ENCODE measurements around the gene KRT33A. TPM values are rescaled to one million over a fixed set of nuclear protein-coding genes. Genes with fewer than 3 reads are reported as not detected.

The KRT33A gene
- total RNA-seq (2022; extraction: Qiagen RNA extraction), result not detected in 5 replicates

DNA sequence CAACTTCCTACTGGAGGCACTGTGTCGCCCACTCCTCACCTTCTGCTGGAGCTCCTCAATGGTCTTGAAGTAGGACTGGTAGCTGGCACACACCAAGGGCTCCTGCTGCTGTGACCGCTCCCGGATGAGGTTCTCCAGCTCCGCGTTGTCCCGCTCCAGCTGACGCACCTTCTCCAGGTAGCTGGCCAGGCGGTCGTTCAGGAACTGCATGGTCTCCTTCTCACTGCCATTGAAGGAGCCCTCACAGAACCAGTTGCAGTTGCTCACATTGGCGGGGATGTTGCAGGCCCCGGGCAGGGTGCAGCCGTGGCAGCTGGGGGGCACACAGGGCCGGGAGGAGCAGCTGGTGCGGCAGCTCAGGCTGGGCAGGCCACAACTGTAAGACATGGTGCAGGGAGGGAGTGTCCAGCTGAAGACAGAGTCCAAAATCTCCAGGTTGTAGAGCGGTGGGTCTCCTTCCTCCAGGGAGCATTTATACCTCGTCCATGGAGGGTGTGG, at the start of gene KRT33A:
KRT33A (minus strand) TSS at position 448 of the 498 bp plus-strand sequence; CDS start at position 387, 61 bp downstream.

DNA sequence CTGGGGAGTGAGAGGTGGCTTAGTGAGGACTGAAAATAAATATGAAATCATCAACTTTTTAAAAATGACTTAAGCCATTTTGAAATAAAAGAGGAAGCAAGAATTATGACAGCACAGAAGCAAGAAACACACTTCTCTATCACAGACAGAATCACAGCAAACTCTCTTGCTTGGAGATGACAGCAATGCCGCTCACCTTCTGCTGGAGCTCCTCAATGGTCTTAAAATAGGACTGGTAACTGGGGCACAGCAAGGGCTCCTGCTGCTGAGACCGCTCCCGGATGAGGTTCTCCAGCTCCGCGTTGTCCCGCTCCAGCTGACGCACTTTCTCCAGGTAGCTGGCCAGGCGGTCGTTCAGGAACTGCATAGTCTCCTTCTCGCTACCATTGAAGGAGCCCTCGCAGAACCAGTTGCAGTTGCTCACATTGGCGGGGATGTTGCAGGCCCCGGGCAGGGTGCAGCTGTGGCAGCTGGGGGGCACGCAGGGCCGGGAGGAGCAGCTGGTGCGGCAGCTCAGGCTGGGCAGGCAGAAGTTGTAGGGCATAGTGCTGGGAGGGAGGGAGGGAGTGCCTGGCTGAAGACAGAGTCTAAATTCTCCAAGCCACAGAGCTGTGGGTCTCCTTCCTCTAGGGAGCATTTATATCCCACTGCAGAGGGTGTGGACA, 46.5 kb upstream of the KRT33A start, which contains the start of gene KRT31:
KRT31 (minus strand) TSS at position 613 of the 665 bp plus-strand sequence; CDS start at position 544, 69 bp downstream.

DNA sequence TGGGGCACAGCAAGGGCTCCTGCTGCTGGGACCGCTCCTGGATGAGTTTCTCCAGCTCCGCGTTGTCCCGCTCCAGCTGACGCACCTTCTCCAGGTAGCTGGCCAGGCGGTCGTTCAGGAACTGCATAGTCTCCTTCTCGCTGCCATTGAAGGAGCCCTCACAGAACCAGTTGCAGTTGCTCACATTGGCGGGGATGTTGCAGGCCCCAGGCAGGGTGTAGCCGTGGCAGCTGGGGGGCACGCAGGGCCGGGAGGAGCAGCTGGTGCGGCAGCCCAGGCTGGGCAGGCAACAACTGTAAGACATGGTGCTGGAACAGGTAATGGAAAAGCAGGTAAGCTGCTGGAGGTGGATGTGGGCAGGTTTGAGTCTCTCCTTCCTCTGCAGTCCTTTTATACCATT, 31.3 kb upstream of the KRT33A start, which contains the start of gene KRT34:
KRT34 (minus strand) TSS at position 364 of the 400 bp plus-strand sequence; CDS start at position 304, 60 bp downstream.

DNA sequence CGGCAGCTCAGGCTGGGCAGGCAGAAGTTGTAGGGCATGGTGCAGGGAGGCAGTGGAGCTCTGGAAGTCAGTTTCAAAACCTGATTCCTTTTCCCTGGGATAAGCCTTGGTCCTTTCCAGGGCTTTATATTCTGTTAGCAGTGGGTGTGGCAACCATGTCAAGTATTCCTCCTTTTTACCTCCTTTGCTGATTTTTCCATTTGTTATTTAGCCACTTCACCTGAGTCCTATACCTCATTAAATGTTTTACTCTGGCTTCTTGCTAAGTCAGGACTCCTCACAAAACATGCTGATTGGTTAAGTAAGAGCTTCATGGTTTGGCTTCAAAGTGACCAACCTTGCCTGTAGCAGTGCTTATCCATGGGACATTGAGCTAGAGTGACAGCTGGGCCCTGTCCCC, 19.1 kb upstream of the KRT33A start, which contains the start of gene KRT33B:
KRT33B (minus strand) TSS at position 101 of the 400 bp plus-strand sequence; CDS start at position 38, 63 bp downstream.

DNA sequence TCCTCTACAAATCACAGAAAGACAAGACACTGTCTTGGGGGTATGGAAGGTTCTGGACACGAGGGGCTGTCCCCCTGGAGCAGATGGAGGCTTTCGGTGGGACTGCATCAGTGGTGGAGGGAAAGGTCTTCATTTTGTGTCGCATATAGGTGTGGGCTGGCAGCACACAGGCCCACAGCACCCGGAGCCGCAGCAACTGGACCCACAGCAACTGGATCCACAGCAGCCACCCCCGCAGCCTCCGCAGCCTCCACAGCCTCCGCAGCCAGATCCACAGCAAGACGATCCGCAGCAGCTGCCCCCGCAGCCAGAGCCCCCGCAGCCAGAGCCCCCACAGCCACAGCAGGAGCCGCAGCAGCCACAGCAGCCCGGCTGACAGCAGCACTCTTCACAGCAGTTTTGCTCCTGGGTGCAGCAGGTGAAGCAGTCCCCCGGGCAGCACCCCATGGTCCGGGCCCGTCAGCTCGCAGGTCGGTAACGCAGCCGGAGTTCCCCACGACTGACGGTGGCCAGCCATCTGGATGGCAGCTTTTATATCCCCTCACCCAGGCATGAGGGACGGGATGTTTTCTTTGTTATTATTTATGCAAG, 35.3 kb downstream of the KRT33A start, which contains the start of gene KRTAP17-1:
KRTAP17-1 (minus strand) TSS at position 507 of the 591 bp plus-strand sequence; CDS start at position 447, 60 bp downstream.

DNA sequence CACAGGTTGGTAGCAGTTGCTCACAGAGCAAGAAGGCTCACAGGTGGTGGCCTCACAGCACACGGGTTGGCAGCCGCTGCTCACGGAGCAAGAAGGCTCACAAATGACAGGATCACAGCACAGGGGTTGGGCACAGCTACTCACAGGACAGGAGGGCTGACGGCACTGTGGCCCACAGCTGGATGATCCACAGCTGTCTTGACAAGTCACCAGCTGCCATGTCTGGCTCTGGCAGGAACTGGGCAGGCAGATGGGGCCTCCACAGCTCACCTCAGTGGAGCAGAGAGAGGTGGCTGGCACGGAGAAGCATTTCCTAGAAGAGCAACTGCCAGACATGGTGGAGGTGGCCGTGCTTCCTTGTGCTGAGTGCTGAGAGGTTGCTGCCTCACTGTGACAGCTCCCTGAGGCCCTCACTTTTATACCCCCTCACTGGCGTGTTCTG, 41.7 kb downstream of the KRT33A start, which contains the start of gene KRTAP16-1:
KRTAP16-1 (minus strand) TSS at position 392 of the 442 bp plus-strand sequence; CDS start at position 336, 56 bp downstream.

DNA sequence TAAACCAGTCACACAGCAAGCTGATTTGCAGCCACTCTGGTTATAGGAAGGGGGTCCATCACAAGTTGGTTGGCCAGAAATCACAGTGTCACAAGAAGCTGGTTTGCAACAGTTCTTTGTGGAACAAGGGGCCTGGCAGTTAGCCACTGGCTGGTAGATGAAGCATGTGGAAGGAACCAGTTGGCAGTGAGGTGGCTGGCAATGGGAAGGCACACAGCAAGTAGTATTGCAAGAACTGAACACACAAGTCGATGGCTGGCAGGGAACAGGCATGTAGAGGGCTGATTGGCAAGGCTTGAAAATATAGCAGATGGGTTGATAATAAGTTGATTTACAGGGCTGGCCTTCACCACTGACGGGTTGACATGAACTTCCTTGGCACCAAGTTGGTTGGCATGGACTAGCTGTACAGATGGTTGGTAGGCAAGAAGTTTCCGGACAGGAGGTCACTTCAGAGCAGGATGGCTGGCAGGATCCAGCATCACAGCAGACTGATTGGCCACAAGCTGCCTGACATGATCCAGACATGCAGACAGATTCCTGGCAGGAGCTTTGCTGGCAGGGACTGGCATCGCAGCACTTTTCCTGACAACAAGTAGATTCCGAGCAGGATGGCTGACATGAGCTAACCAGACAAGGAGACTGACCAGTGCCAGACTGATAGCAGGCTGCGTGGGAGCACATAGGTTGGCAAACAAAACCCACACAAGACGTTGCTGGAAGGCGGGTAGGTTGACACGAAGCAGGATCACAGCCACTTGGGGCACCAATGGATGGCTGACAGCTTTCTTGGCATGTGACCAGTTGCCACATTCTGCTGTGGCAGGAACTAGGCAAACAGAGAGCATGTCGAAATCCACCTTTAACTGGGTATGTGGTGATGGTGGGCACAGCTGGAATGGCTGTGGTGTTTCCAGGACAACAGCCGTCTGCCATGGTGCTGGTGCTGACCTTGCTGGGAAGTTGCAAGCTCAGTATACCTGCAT, 48.4 kb downstream of the KRT33A start, which contains the start of gene KRTAP29-1:
KRTAP29-1 (minus strand) TSS at position 936 of the 986 bp plus-strand sequence; CDS start at position 936, 0 bp downstream.

Other genes with a start within 250 kb of the KRT33A start
- not detected in 5 replicates for gene KRTAP4-16, start 248.6 kb downstream of the KRT33A start, total RNA-seq (2022; extraction: Qiagen RNA extraction)
- not detected in 5 replicates for gene KRTAP4-9, start 245.4 kb downstream of the KRT33A start, total RNA-seq (2022; extraction: Qiagen RNA extraction)
- not detected in 5 replicates for gene KRTAP4-11, start 232.5 kb downstream of the KRT33A start, total RNA-seq (2022; extraction: Qiagen RNA extraction)
- gene KRTAP4-12, start 226.6 kb downstream of the KRT33A start, total RNA-seq (2022; extraction: Qiagen RNA extraction), result 0.07 TPM in 1 of 5 replicates, not detected in the others
- gene KRTAP4-6, start 210.3 kb downstream of the KRT33A start, total RNA-seq (2022; extraction: Qiagen RNA extraction), result not detected in 5 replicates
- gene KRTAP4-5, start 201.0 kb downstream of the KRT33A start, total RNA-seq (2022; extraction: Qiagen RNA extraction), result not detected in 5 replicates
- not detected in 5 replicates for gene KRTAP4-4, start 190.1 kb downstream of the KRT33A start, total RNA-seq (2022; extraction: Qiagen RNA extraction)
- gene KRTAP4-3, start 182.6 kb downstream of the KRT33A start, total RNA-seq (2022; extraction: Qiagen RNA extraction), result not detected in 5 replicates
- not detected in 5 replicates for gene KRTAP4-2, start 172.6 kb downstream of the KRT33A start, total RNA-seq (2022; extraction: Qiagen RNA extraction)
- 0.09 to 0.40 TPM (median 0.24 TPM) in 4 of 5 replicates, not detected in the other for gene KRTAP4-1, start 165.9 kb downstream of the KRT33A start, total RNA-seq (2022; extraction: Qiagen RNA extraction)
- gene KRTAP9-1, start 160.9 kb downstream of the KRT33A start, total RNA-seq (2022; extraction: Qiagen RNA extraction), result not detected in 5 replicates
- gene KRTAP9-2, start 124.2 kb downstream of the KRT33A start, total RNA-seq (2022; extraction: Qiagen RNA extraction), result not detected in 5 replicates
- gene KRTAP9-3, start 118.4 kb downstream of the KRT33A start, total RNA-seq (2022; extraction: Qiagen RNA extraction), result not detected in 5 replicates
- not detected in 5 replicates for gene KRTAP9-8, start 112.8 kb downstream of the KRT33A start, total RNA-seq (2022; extraction: Qiagen RNA extraction)
- gene KRTAP9-4, start 101.1 kb downstream of the KRT33A start, total RNA-seq (2022; extraction: Qiagen RNA extraction), result not detected in 5 replicates
- gene KRTAP9-9, start 95.4 kb downstream of the KRT33A start, total RNA-seq (2022; extraction: Qiagen RNA extraction), result not detected in 5 replicates
- gene KRTAP9-6, start 85.5 kb downstream of the KRT33A start, total RNA-seq (2022; extraction: Qiagen RNA extraction), result not detected in 5 replicates
- gene KRTAP9-7, start 75.1 kb downstream of the KRT33A start, total RNA-seq (2022; extraction: Qiagen RNA extraction), result not detected in 5 replicates
- not detected in 5 replicates for gene KRTAP29-1, start 48.0 kb downstream of the KRT33A start, total RNA-seq (2022; extraction: Qiagen RNA extraction)
- not detected in 5 replicates for gene KRTAP16-1, start 41.5 kb downstream of the KRT33A start, total RNA-seq (2022; extraction: Qiagen RNA extraction)
- not detected in 5 replicates for gene KRTAP17-1, start 35.1 kb downstream of the KRT33A start, total RNA-seq (2022; extraction: Qiagen RNA extraction)
- gene KRT33B, start 19.0 kb upstream of the KRT33A start, total RNA-seq (2022; extraction: Qiagen RNA extraction), result 0.09 to 0.10 TPM (median 0.10 TPM) in 3 of 5 replicates, not detected in the others
- 0.12 to 0.50 TPM (median 0.32 TPM) in 5 replicates for gene KRT34, start 31.5 kb upstream of the KRT33A start, total RNA-seq (2022; extraction: Qiagen RNA extraction)
- not detected in 5 replicates for gene KRT31, start 46.8 kb upstream of the KRT33A start, total RNA-seq (2022; extraction: Qiagen RNA extraction)
- gene KRT37, start 73.8 kb upstream of the KRT33A start, total RNA-seq (2022; extraction: Qiagen RNA extraction), result not detected in 5 replicates
- not detected in 5 replicates for gene KRT38, start 90.2 kb upstream of the KRT33A start, total RNA-seq (2022; extraction: Qiagen RNA extraction)
- gene KRT32, start 116.6 kb upstream of the KRT33A start, total RNA-seq (2022; extraction: Qiagen RNA extraction), result 0.05 TPM in 1 of 5 replicates, not detected in the others
- gene KRT35, start 130.3 kb upstream of the KRT33A start, total RNA-seq (2022; extraction: Qiagen RNA extraction), result not detected in 5 replicates
- not detected in 5 replicates for gene KRT36, start 139.1 kb upstream of the KRT33A start, total RNA-seq (2022; extraction: Qiagen RNA extraction)
- 0.10 to 0.40 TPM (median 0.11 TPM) in 5 replicates for gene KRT13, start 154.8 kb upstream of the KRT33A start, total RNA-seq (2022; extraction: Qiagen RNA extraction)
- 2.8 to 5.0 TPM (median 4.0 TPM) in 5 replicates for gene KRT15, start 168.1 kb upstream of the KRT33A start, total RNA-seq (2022; extraction: Qiagen RNA extraction)
- gene KRT19, start 177.5 kb upstream of the KRT33A start, total RNA-seq (2022; extraction: Qiagen RNA extraction), result 39.1 to 62.2 TPM (median 51.0 TPM) in 5 replicates
- gene KRT9, start 221.2 kb upstream of the KRT33A start, total RNA-seq (2022; extraction: Qiagen RNA extraction), result not detected in 5 replicates
- 0.08 to 0.34 TPM (median 0.13 TPM) in 3 of 5 replicates, not detected in the others for gene KRT14, start 236.1 kb upstream of the KRT33A start, total RNA-seq (2022; extraction: Qiagen RNA extraction)

Measured in A549 treated with CORT108297 at 1 μM for 4 hours (cell line).